Fibroblast of lung (primary cell): ENCODE measurements around the gene EVI5.

ENCODE experiments used
- EZH2 ChIP-seq: IDR thresholded peaks from 2 replicates; pipeline ENCODE4 v1.5.1; 2012; ENCODE audit warnings: low read length, control low read depth, mild to moderate bottlenecking; ENCODE audit errors: missing control alignments
- TF ChIP-seq, protein P1 (sequence below), 2 donors: IDR thresholded peaks in 1 of 2; conservative IDR thresholded peaks in 1 of 2; 1 replicate in 1 of 2; 2 replicates in 1 of 2; pipeline ENCODE4 v1.5.1; 2011 to 2012; ENCODE audit warnings: low read length in 2 of 2, control low read depth in 1 of 2, inconsistent platforms in 1 of 2, low read depth in 1 of 2, mild to moderate bottlenecking in 1 of 2

- TF ChIP-seq, protein P1, sequence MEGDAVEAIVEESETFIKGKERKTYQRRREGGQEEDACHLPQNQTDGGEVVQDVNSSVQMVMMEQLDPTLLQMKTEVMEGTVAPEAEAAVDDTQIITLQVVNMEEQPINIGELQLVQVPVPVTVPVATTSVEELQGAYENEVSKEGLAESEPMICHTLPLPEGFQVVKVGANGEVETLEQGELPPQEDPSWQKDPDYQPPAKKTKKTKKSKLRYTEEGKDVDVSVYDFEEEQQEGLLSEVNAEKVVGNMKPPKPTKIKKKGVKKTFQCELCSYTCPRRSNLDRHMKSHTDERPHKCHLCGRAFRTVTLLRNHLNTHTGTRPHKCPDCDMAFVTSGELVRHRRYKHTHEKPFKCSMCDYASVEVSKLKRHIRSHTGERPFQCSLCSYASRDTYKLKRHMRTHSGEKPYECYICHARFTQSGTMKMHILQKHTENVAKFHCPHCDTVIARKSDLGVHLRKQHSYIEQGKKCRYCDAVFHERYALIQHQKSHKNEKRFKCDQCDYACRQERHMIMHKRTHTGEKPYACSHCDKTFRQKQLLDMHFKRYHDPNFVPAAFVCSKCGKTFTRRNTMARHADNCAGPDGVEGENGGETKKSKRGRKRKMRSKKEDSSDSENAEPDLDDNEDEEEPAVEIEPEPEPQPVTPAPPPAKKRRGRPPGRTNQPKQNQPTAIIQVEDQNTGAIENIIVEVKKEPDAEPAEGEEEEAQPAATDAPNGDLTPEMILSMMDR (conservative IDR thresholded peaks at IDR 0.05 in 1 of 2, IDR thresholded peaks at IDR 0.05 in 1 of 2; ENCODE audit: low read depth in 1 of 2, low read length in 2 of 2) = no peak
- TF ChIP-seq EZH2 = no peak
Observed at GRCh38 chr1:92698932-92699331, 86.0 kb downstream of the EVI5 start.
